CD14-positive monocyte (primary cell): ENCODE measurements around the gene ACTL6B. TPM values are rescaled to one million over a fixed set of nuclear protein-coding genes. Genes with fewer than 3 reads are reported as not detected.

Experiments
- DNase-seq, 3 donors: peaks; one replicate each; pipeline ENCODE4 v3.0.0-alpha.2; 2011 to 2022
- H2AFZ ChIP-seq: 2 replicates; pipeline ENCODE4 v1.6.0; 2012; ENCODE audit warnings: mild to moderate bottlenecking, low read depth, low read length, inconsistent platforms; ENCODE audit not compliant: insufficient read depth, poor library complexity, severe bottlenecking
- H3K27ac ChIP-seq, 2 donors: 1 replicate in 1 of 2; 2 replicates in 1 of 2; pipeline ENCODE4 v1.5.1; 2012 to 2013; ENCODE audit warnings: low read length in 2 of 2, control low read depth in 1 of 2, inconsistent platforms in 1 of 2, low read depth in 1 of 2, mild to moderate bottlenecking in 1 of 2
- H3K27me3 ChIP-seq, 2 donors: one replicate each; pipeline versions ENCODE4 v1.6.0 to v1.6.1; 2011 to 2013; ENCODE audit warnings: low read length in 2 of 2; ENCODE audit not compliant: control insufficient read depth in 2 of 2, insufficient read depth in 2 of 2
- H3K36me3 ChIP-seq, 2 donors: replicated peaks in 1 of 2; 1 replicate in 1 of 2; 2 replicates in 1 of 2; pipeline versions ENCODE4 v1.5.1 to v1.6.1; 2012 to 2013; ENCODE audit warnings: low read length in 2 of 2, control low read depth in 1 of 2, inconsistent platforms in 1 of 2, mild to moderate bottlenecking in 1 of 2; ENCODE audit not compliant: insufficient read depth in 2 of 2, control insufficient read depth in 1 of 2
- H3K4me1 ChIP-seq, 2 donors: 1 replicate in 1 of 2; 2 replicates in 1 of 2; pipeline versions ENCODE4 v1.5.1 to v1.6.1; 2012 to 2013; ENCODE audit warnings: low read length in 2 of 2, control low read depth in 1 of 2, inconsistent platforms in 1 of 2, mild to moderate bottlenecking in 1 of 2, moderate library complexity in 1 of 2; ENCODE audit not compliant: insufficient read depth in 2 of 2, control insufficient read depth in 1 of 2
- H3K4me2 ChIP-seq: replicated peaks from 2 replicates; pipeline ENCODE3; 2012; ENCODE audit warnings: low read length, moderate library complexity, mild to moderate bottlenecking; ENCODE audit not compliant: poor library complexity, severe bottlenecking; ENCODE audit errors: extremely low read depth
- H3K4me3 ChIP-seq, 3 experiments: fragments of 200-600 bp in 1 of 3; sonication (generic) in 1 of 3; replicated peaks in 1 of 3; 1 replicate in 2 of 3; 2 replicates in 1 of 3; pipeline ENCODE4 v1.5.1; 2011 to 2013; ENCODE audit warnings: low read length in 3 of 3, mild to moderate bottlenecking in 3 of 3, control low read depth in 2 of 3, low read depth in 2 of 3, inconsistent platforms in 1 of 3, moderate library complexity in 1 of 3
- H3K79me2 ChIP-seq: 2 replicates; pipeline ENCODE4 v1.6.0; 2012; ENCODE audit warnings: mild to moderate bottlenecking, control low read depth, inconsistent platforms, low read length, moderate library complexity; ENCODE audit not compliant: insufficient read depth
- H3K9ac ChIP-seq: 2 replicates; pipeline ENCODE4 v1.6.0; 2017; ENCODE audit warnings: low read length, mild to moderate bottlenecking; ENCODE audit not compliant: insufficient read depth, poor library complexity, severe bottlenecking
- H3K9me3 ChIP-seq, 2 donors: replicated peaks in 1 of 2; 1 replicate in 1 of 2; 2 replicates in 1 of 2; pipeline versions ENCODE4 v1.5.1 to v1.6.1; 2012 to 2013; ENCODE audit warnings: low read length in 2 of 2, control low read depth in 1 of 2; ENCODE audit not compliant: control insufficient read depth in 1 of 2, insufficient read depth in 1 of 2
- H4K20me1 ChIP-seq: 2 replicates; pipeline ENCODE4 v1.6.0; 2012; ENCODE audit warnings: mild to moderate bottlenecking, low read length, control low read depth, moderate library complexity; ENCODE audit not compliant: insufficient read depth
- H3K27ac Mint-ChIP-seq, 7 donors: one replicate each; pipeline ENCODE4 v1.8.0; 2020; ENCODE audit warnings: mild to moderate bottlenecking in 7 of 7, mixed read lengths in 7 of 7, moderate library complexity in 6 of 7, inconsistent platforms in 2 of 7
- H3K27me3 Mint-ChIP-seq, 3 donors: one replicate each; pipeline ENCODE4 v1.8.0; 2021 to 2022; ENCODE audit warnings: low read depth in 3 of 3, mild to moderate bottlenecking in 3 of 3, mixed read lengths in 3 of 3, moderate library complexity in 3 of 3, inconsistent platforms in 1 of 3
- H3K36me3 Mint-ChIP-seq, 2 donors: one replicate each; pipeline ENCODE4 v1.8.0; 2020; ENCODE audit warnings: mixed read lengths in 2 of 2, inconsistent platforms in 1 of 2, mild to moderate bottlenecking in 1 of 2
- H3K4me1 Mint-ChIP-seq: one replicate; pipeline ENCODE4 v1.8.0; 2020; ENCODE audit warnings: mild to moderate bottlenecking, mixed read lengths
- H3K4me3 Mint-ChIP-seq, 2 donors: one replicate each; pipeline ENCODE4 v1.8.0; 2020; ENCODE audit warnings: mild to moderate bottlenecking in 2 of 2, mixed read lengths in 2 of 2, moderate library complexity in 1 of 2
- H3K9me3 Mint-ChIP-seq, 7 donors: one replicate each; pipeline ENCODE4 v1.8.0; 2020 to 2022; ENCODE audit warnings: mixed read lengths in 7 of 7, mild to moderate bottlenecking in 6 of 7, moderate library complexity in 6 of 7, inconsistent platforms in 2 of 7
- CTCF ChIP-seq: fragments of 200-600 bp; IDR thresholded peaks from one replicate; pipeline ENCODE4 v1.8.0; 2022; ENCODE audit warnings: antibody characterized with exemption, mild to moderate bottlenecking
- WGBS: methylation state at CpG from one replicate; pipeline ENCODE4 v1.1.5; 2013; ENCODE audit warnings: missing lambda C conversion rate; ENCODE audit not compliant: insufficient coverage; 5-methylcytosine and 5-hydroxymethylcytosine counted together
- intact Hi-C, 2 donors: fragments of 100-400 bp; cut with micrococcal nuclease; formaldehyde crosslinking; loops; one replicate each; pipeline versions ENCODE4 v1.15.0 to v1.15.1; 2023
- polyA plus RNA-seq, 3 donors: library from polyadenylated mRNA; depleted of rRNA in 1 of 3; unstranded in 2 of 3; stranded (reverse) in 1 of 3; fragments of 300-500 nt in 2 of 3; fragments of >200 nt in 1 of 3; fragmentation: Illumina TruSeq in 2 of 3; gene quantifications; 1 replicate in 2 of 3; 2 replicates in 1 of 3; pipeline ENCODE4 v1.2.3, GENCODE V29; 2012 to 2021

ACTL6B gene
- polyA plus RNA-seq, 3 donors = not detected

GRCh38 chr7:100682991-100683658 lies 26.9 kb upstream of the ACTL6B start:
- Mint-ChIP-seq H3K4me1 (peaks cover 22% of the 10 kb centered on the region), H3K36me3 (peaks cover 46 to 85% of the 10 kb centered on the region in 2 donors), H3K4me3 (no peak overlapping the region), H3K9me3 (peaks cover 0 to 1% (median 0%) of the 10 kb centered on the region in 7 donors), H3K27ac (peak overlapping the region in 2 of 7 donors; percentile 77 to 87), H3K27me3 (peaks cover 0 to 2% (median 0%) of the 10 kb centered on the region in 3 donors)
- DNase-seq = no peak
- Histone ChIP-seq H3K4me1 (peaks cover 28 to 30% of the 10 kb centered on the region in 2 donors), H3K9ac (no peak overlapping the region), H3K4me2 (no peak overlapping the region), H3K9me3 (no peaks in the 10 kb centered on the region), H2AFZ (no peak overlapping the region), H3K27ac (no peak overlapping the region), H3K27me3 (no peaks in the 10 kb centered on the region), H3K36me3 (peaks cover 87 to 88% of the 10 kb centered on the region in 2 donors), H3K4me3 (no peak overlapping the region), H4K20me1 (peaks cover 99% of the 10 kb centered on the region), H3K79me2 (peaks cover 9% of the 10 kb centered on the region)
- 89% methylated on average over 26 of the region's 28 CpGs for WGBS
- intact Hi-C loops = no loop called here
- TF ChIP-seq CTCF = no peak

DNA sequence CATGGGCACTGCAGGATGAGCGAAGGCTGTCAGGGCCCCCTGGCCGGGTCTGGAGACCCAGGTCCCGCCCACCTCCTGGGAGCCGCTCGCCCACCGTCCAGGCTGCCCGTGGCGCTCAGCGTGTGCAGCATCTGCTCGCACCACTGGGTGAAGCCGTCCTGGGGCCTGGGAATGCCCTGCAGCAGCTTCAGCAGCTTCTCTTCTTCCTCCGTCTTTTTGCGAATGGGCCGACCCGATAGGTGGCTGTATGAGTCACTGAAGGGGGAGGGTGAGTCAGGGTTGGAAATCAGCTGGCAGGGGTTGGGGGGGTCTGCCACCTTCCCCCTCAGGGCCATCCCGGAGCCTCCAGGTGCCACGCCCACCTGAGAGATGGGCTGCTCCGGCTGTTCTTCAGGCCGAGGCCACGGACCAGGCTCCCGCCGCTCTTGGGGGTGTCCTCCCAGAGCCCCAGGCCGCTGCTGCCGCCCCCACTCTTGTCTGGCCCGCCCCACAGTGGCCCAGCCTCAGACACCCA lies 26.0 kb upstream of the ACTL6B start:
- Mint-ChIP-seq H3K27me3 (peaks cover 0 to 2% (median 0%) of the 10 kb centered on the region in 3 donors), H3K36me3 (peaks cover 47 to 85% of the 10 kb centered on the region in 2 donors), H3K9me3 (peaks cover 0 to 1% (median 0%) of the 10 kb centered on the region in 7 donors), H3K4me3 (no peak overlapping the region), H3K4me1 (peaks cover 28% of the 10 kb centered on the region), H3K27ac (no peak overlapping the region)
- no peak for TF ChIP-seq CTCF
- Histone ChIP-seq H2AFZ (no peak overlapping the region), H3K79me2 (peaks cover 13% of the 10 kb centered on the region), H3K4me3 (no peak overlapping the region), H3K9me3 (no peaks in the 10 kb centered on the region), H3K27ac (no peak overlapping the region), H3K4me2 (no peak overlapping the region), H3K9ac (no peak overlapping the region), H3K36me3 (peaks cover 88 to 94% of the 10 kb centered on the region in 2 donors), H3K27me3 (no peaks in the 10 kb centered on the region), H3K4me1 (peaks cover 36 to 38% of the 10 kb centered on the region in 2 donors), H4K20me1 (peaks cover 99% of the 10 kb centered on the region)
- DNase-seq = peak in 1 of 3 donors; percentile 7
- intact Hi-C loops = no loop called here
- 89% methylated on average over 21 of the region's 25 CpGs for WGBS
